GM21515 (cell line): ENCODE measurements around the gene LRRC10.

Experiments used
- ATAC-seq: cut with Tn5 transposase; IDR thresholded peaks from one replicate; pipeline ENCODE4 v1.9.1; 2021; ENCODE audit not compliant: unreplicated experiment

LRRC10 gene

GRCh38 chr12:69610729-69611128, at the start of gene LRRC10:
Gene LRRC10 (minus strand): TSS chr12:69610907. CDS start chr12:69610838, 69 bp downstream.
- ATAC-seq: no peak

GRCh38 chr12:69660164-69660863, 49.6 kb upstream of the LRRC10 start:
- no peak for ATAC-seq

GRCh38 chr12:69658203-69658602, 47.5 kb upstream of the LRRC10 start:
- ATAC-seq: no peak

- no peak for ATAC-seq
Measured at GRCh38 chr12:69657376-69658137, 46.9 kb upstream of the LRRC10 start.

DNA sequence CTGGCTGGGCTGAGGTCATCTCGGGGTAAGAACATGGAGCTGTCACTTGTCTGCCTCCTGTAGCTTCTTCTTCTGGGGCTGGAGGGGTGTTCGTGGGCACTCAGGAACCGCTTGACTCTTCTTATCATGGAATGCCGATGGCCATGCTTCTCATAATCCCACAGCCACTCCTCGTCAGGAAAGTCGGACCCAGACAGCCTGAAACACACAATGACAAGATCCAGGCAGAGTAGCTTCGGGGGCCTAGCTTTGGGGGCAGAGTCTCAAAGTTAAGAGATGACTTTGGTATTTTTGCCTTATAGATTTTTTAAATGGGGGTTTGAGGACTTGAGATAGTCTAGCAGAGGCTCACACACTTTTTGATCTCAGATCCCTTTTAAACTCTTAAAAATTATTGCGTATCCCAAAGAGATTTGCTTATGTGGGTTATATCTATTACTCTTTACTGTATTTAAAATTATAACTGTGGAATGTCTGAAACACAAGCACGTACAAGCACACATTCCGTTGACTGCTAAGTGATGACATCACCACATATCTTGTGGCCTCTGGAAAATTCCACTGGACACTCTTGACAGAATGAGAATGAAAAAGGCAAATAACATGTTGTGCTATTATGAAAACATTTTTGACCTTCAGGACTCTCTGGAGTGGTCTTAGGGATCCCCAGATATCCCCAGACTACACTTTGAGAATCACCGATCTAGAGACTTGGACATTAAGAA, 45.1 kb upstream of the LRRC10 start:
- ATAC-seq: no peak

DNA sequence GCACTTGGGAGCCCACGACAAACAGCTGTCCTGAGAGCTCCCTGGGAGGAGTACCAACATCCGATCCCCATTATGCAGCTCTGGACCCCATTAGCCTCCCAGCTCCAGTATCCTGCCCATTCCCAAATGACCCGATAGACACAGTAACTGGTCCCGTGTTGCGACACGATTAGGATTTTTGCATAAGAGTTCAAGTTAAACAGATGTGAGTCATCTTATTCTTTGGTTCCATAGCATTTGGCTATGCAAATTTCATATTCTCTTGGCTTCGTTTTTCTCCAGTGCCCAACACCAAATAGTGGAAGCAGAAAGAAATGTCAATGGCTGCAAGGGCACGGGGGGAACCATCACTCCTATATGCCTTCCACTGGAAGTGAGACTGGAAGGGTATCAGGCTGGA, 43.0 kb upstream of the LRRC10 start:
- ATAC-seq: no peak

GRCh38 chr12:69651922-69652321, 41.2 kb upstream of the LRRC10 start:
- no peak for ATAC-seq

GRCh38 chr12:69649529-69649928, 38.8 kb upstream of the LRRC10 start:
- no peak for ATAC-seq

DNA sequence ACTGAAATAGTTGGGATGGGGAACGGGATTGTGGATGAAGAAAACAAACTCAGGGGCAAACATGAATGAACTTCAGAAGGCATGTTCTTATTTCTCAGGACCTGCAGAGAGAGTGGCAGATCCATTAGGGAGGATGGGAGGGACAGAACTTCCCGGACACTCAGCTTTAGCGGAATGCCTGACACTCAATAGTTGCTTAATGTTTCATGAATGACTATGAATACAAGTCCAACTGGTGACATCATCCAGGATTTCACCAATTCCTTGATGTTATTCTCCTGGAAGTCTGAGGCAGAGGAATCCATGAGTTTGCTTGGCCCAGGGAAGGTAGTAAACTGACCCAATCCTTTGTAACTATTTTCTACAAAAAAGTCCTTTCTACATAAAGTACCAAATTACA, 37.8 kb upstream of the LRRC10 start:
- ATAC-seq: no peak

DNA sequence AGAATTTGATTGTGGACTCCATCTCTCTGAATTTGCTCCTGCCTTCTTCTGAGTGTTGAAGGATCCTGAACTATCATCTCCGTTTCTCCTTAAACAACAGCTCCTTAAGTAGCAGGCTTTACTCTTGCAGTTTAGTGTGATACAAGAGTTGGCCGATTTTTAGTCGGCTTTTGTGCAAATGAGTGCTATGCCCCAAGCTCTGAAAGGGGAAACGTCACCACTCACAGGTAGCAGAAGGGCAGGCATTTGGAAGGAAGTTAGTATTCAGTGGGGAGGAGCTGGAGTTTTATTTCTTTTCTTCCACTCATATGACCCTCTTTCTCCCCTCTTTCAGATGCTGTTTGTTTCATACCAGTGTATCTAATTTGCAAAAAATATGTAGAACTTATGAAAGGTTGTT, 36.5 kb upstream of the LRRC10 start:
- no peak for ATAC-seq

DNA sequence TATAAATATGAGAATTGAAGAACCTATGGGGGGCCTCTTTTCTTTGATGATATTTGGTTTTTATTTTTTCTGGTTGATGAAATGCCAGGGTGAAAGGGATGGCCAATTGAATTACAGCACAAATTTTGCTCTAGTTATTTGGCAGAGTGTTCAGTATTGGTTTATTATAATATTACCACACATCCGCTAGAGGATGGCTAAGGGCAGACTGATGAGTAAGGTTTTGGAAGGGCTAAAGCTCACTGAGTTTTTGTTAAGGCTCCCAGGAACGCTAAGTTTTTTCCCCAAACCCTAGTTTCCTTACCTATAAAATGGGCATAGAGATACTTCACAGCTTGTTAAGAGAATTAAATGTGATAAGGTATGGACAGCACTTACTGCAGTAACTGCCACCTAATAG, 34.3 kb upstream of the LRRC10 start:
- no peak for ATAC-seq

- ATAC-seq: no peak
Measured at GRCh38 chr12:69644511-69644910, 33.8 kb upstream of the LRRC10 start.

- no peak for ATAC-seq
Measured at GRCh38 chr12:69642531-69642930, 31.8 kb upstream of the LRRC10 start.

GRCh38 chr12:69641546-69641945, 30.8 kb upstream of the LRRC10 start:
- no peak for ATAC-seq

- ATAC-seq: peak; percentile 91
Measured at GRCh38 chr12:69639400-69640016, 28.8 kb upstream of the LRRC10 start.

- no peak for ATAC-seq
Measured at GRCh38 chr12:69633061-69633460, 22.4 kb upstream of the LRRC10 start.

- ATAC-seq: no peak
Measured at GRCh38 chr12:69630191-69630590, 19.5 kb upstream of the LRRC10 start.

DNA sequence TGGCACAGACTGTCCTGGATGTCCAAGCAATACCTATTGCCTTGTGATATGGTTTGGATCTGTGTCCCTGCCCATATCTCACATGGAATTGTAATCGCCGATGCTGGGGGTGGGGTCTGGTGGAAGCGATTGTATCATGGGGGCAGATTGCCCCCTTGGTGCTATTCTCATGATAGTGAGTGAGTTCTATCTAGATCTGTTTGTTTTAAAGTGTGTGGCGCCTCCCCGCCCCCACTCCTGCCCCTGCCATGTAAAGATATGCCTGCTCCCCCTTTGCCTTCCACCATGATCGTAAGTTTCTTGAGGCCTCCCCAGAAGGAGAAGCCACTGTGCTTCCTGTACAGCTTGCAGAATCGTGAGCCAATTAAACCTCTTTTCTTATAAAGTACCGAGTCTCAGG, 16.8 kb upstream of the LRRC10 start:
- ATAC-seq: no peak

- ATAC-seq: no peak
Measured at GRCh38 chr12:69623970-69624369, 13.3 kb upstream of the LRRC10 start.

DNA sequence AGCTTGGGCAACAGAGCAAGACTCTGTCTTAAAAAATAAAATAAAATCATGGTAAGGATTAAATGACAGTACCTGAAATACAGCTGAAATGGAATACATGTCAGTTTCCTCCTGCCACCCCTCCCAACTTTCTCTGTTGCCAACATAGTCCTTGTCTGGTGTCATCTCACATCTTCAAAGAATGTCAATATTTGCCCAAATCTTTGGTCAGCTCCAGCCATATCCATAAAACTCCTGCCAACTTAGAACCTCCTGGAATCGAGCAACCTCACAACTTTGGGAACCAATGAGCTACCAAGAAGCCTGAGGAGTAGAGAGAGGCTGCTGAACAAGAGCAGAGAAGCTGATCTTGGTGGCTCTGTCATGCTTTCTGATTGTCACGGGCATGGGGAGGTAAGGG, 10.8 kb upstream of the LRRC10 start:
- ATAC-seq: no peak

GRCh38 chr12:69620921-69621320, 10.2 kb upstream of the LRRC10 start:
- ATAC-seq: no peak
